Activated T-cell treated with anti-CD3 and anti-CD28 coated beads, Interleukin-2, amount 50 U/mL, for 72 hours (primary cell): Measurements from ENCODE around the gene FHAD1. TPM values are rescaled to one million over a fixed set of nuclear protein-coding genes. Genes with fewer than 3 reads are reported as not detected.

ENCODE experiments used
- total RNA-seq, 2 donors: library from RNA; stranded (reverse); gene quantifications; one replicate each; pipeline ENCODE4 v1.2.3, GENCODE V29; 2022

Gene FHAD1
- total RNA-seq, 2 donors from 2014 or later, result 0.49 TPM; not detected in 1

Other genes starting within 250 kb of the FHAD1 start
- not detected for gene TMEM51, start 93.5 kb upstream of the FHAD1 start, total RNA-seq
- 10 to 100 TPM; 30.3 to 45.7 TPM for gene EFHD2, start 162.7 kb downstream of the FHAD1 start, total RNA-seq
- gene CTRC, start 191.2 kb downstream of the FHAD1 start, total RNA-seq, result 1 to 10 TPM in 1 of 2 donors, not detected in 1; 1.1 TPM
- gene CELA2A, start 209.5 kb downstream of the FHAD1 start, total RNA-seq, result not detected
- gene CELA2B, start 228.9 kb downstream of the FHAD1 start, total RNA-seq, result not detected